HG03342 (cell line): ENCODE data around the gene ZNF827.

Source experiments
- ATAC-seq: cut with Tn5 transposase; IDR thresholded peaks from one replicate; pipeline ENCODE4 v1.9.1; 2021; ENCODE audit warnings: mild to moderate bottlenecking, moderate library complexity; ENCODE audit not compliant: unreplicated experiment

Gene ZNF827

GRCh38 chr4:145938618-145939440 lies at the start of gene ZNF827:
Gene ZNF827, minus strand, starts transcription at chr4:145938823. Its CDS starts 416 bp downstream, at chr4:145938407.
- ATAC-seq, result peak; percentile 33

- ATAC-seq, result no peak
Observed at GRCh38 chr4:145984563-145984962, 45.9 kb upstream of the ZNF827 start.

- no peak for ATAC-seq
Observed at GRCh38 chr4:145982791-145983190, 44.2 kb upstream of the ZNF827 start.

- no peak for ATAC-seq
Observed at GRCh38 chr4:145979160-145979559, 40.5 kb upstream of the ZNF827 start.

GRCh38 chr4:145976680-145977079 lies 38.1 kb upstream of the ZNF827 start:
- no peak for ATAC-seq

- ATAC-seq, result no peak
Observed at GRCh38 chr4:145960012-145960411, 21.4 kb upstream of the ZNF827 start.

- no peak for ATAC-seq
Observed at GRCh38 chr4:145957302-145957701, 18.7 kb upstream of the ZNF827 start.

- ATAC-seq, result peak; percentile 72
Observed at GRCh38 chr4:145956288-145956890, 17.8 kb upstream of the ZNF827 start.

GRCh38 chr4:145954924-145955339 lies 16.3 kb upstream of the ZNF827 start:
- no peak for ATAC-seq

- no peak for ATAC-seq
Observed at GRCh38 chr4:145951931-145952330, 13.3 kb upstream of the ZNF827 start.

GRCh38 chr4:145945431-145946155 lies 7.0 kb upstream of the ZNF827 start:
- no peak for ATAC-seq

- ATAC-seq, result no peak
Observed at GRCh38 chr4:145944886-145945285, 6.3 kb upstream of the ZNF827 start.

GRCh38 chr4:145939856-145940255 lies 1.2 kb upstream of the ZNF827 start:
- ATAC-seq, result no peak

- ATAC-seq, result no peak
Observed at GRCh38 chr4:145939441-145939750, 773 bp upstream of the ZNF827 start.

GRCh38 chr4:145937971-145938611 lies 532 bp downstream of the ZNF827 start:
- no peak for ATAC-seq

GRCh38 chr4:145936997-145937901 lies 1.4 kb downstream of the ZNF827 start:
- peak; percentile 21 for ATAC-seq

- peak; percentile 52 for ATAC-seq
Observed at GRCh38 chr4:145936142-145936996, 2.3 kb downstream of the ZNF827 start.

- ATAC-seq, result peak; percentile 28
Observed at GRCh38 chr4:145935253-145936141, 3.1 kb downstream of the ZNF827 start.
